H1 (cell line): ENCODE results near the gene SPATA31C2. TPM values are rescaled to one million over a fixed set of nuclear protein-coding genes. Genes with fewer than 3 reads are reported as not detected.

Experiments
- CTCF ChIA-PET: fragments of 300-600 bp; sonication (Branson Sonifier 250); formaldehyde crosslinking; loops from one replicate; lab custom pipeline; 2021; ENCODE audit not compliant: partially characterized antibody; lab: Charles Lee
- POLR2A ChIA-PET: fragments of 300-600 bp; sonication (Branson Sonifier 250); formaldehyde crosslinking; loops from one replicate; lab custom pipeline; 2021; ENCODE audit warnings: inconsistent platforms; ENCODE audit not compliant: partially characterized antibody; lab: Charles Lee
- DNase-seq, 2 experiments: peaks; one replicate each; pipeline versions ENCODE4 v3.0.0 to v3.0.0-alpha.2; 2010 to 2022; ENCODE audit warnings: low spot score in 2 of 2, low read depth in 1 of 2, mixed read lengths in 1 of 2
- FAIRE-seq: peaks from 2 replicates; lab custom pipeline; 2011; peaks lifted over from hg19 to GRCh38; lab: Jason Lieb, UNC
- H2AFZ ChIP-seq: 2 replicates; pipeline ENCODE4 v1.8.1; 2012; ENCODE audit warnings: low read length, inconsistent platforms
- H2AK5ac ChIP-seq: 2 replicates; pipeline ENCODE4 v1.6.1; 2013; ENCODE audit warnings: low read depth, low read length
- H2BK120ac ChIP-seq: replicated peaks from 2 replicates; pipeline ENCODE3; 2013; ENCODE audit warnings: low read depth, low read length, inconsistent platforms
- H2BK12ac ChIP-seq: 2 replicates; pipeline ENCODE4 v1.6.1; 2013; ENCODE audit warnings: low read depth, low read length
- H2BK15ac ChIP-seq: 2 replicates; pipeline ENCODE4 v1.6.1; 2013; ENCODE audit warnings: low read length
- H2BK20ac ChIP-seq: 2 replicates; pipeline ENCODE4 v1.6.1; 2013; ENCODE audit warnings: low read length
- H2BK5ac ChIP-seq: 2 replicates; pipeline ENCODE4 v1.6.1; 2013; ENCODE audit warnings: low read depth, low read length
- H3K14ac ChIP-seq: 2 replicates; pipeline ENCODE4 v1.6.1; 2013; ENCODE audit warnings: inconsistent platforms; ENCODE audit not compliant: insufficient read length
- H3K18ac ChIP-seq: 2 replicates; pipeline ENCODE4 v1.6.1; 2013; ENCODE audit warnings: low read length; ENCODE audit errors: extremely low read depth
- H3K23ac ChIP-seq: 2 replicates; pipeline ENCODE4 v1.6.1; 2013; ENCODE audit warnings: inconsistent platforms; ENCODE audit not compliant: insufficient read length
- H3K23me2 ChIP-seq: 2 replicates; pipeline ENCODE4 v1.6.1; 2013; ENCODE audit warnings: low read depth, low read length
- H3K27ac ChIP-seq: 2 replicates; pipeline ENCODE4 v1.6.1; 2011; ENCODE audit warnings: low read depth, low read length, inconsistent platforms
- H3K27me3 ChIP-seq, 4 experiments: replicated peaks in 1 of 4; 1 replicate in 1 of 4; 2 replicates in 3 of 4; pipeline versions ENCODE4 v1.6.1 to v1.8.1; 2011 to 2013; ENCODE audit warnings: low read length in 3 of 4, mild to moderate bottlenecking in 3 of 4, inconsistent platforms in 2 of 4, mixed read lengths in 2 of 4, moderate library complexity in 1 of 4; ENCODE audit not compliant: control insufficient read depth in 3 of 4, insufficient read depth in 3 of 4; ENCODE audit errors: extremely low read depth in 1 of 4
- H3K36me3 ChIP-seq, 4 experiments: 2 replicates each; pipeline versions ENCODE4 v1.6.1 to v1.8.1; 2011 to 2013; ENCODE audit warnings: mild to moderate bottlenecking in 4 of 4, low read length in 3 of 4, moderate library complexity in 2 of 4, control low read depth in 1 of 4, inconsistent platforms in 1 of 4; ENCODE audit not compliant: insufficient read depth in 4 of 4, control insufficient read depth in 2 of 4
- H3K4ac ChIP-seq: replicated peaks from 2 replicates; pipeline ENCODE3; 2013; ENCODE audit warnings: low read length, low read depth, mixed read lengths, inconsistent platforms; ENCODE audit not compliant: insufficient read length
- H3K4me1 ChIP-seq, 4 experiments: replicated peaks in 1 of 4; 1 replicate in 1 of 4; 2 replicates in 3 of 4; pipeline versions ENCODE4 v1.6.1 to v1.8.1; 2011 to 2013; ENCODE audit warnings: low read length in 3 of 4, inconsistent platforms in 2 of 4, mixed read lengths in 1 of 4; ENCODE audit not compliant: insufficient read depth in 4 of 4, control insufficient read depth in 3 of 4
- H3K4me2 ChIP-seq, 2 experiments: 2 replicates each; pipeline versions ENCODE4 v1.6.1 to v1.8.1; 2011 to 2013; ENCODE audit warnings: low read depth in 2 of 2, low read length in 2 of 2, control low read depth in 1 of 2, inconsistent platforms in 1 of 2, mild to moderate bottlenecking in 1 of 2; ENCODE audit not compliant: insufficient read depth in 1 of 2
- H3K4me3 ChIP-seq, 4 experiments: fragments of 200-600, 300-600 bp in 1 of 4; sonication (generic), shearing (Covaris generic), sonication (Bioruptor Twin) in 1 of 4; 2 replicates each; pipeline versions ENCODE4 v1.5.1 to v1.8.1; 2011 to 2016; ENCODE audit warnings: low read length in 4 of 4, low read depth in 3 of 4, control low read depth in 2 of 4, inconsistent platforms in 2 of 4, mild to moderate bottlenecking in 2 of 4, mixed read lengths in 1 of 4, moderate library complexity in 1 of 4; ENCODE audit not compliant: insufficient read depth in 2 of 4; ENCODE audit errors: extremely low read depth in 1 of 4
- H3K56ac ChIP-seq: replicated peaks from 2 replicates; pipeline ENCODE3; 2013; ENCODE audit warnings: low read depth, mild to moderate bottlenecking, mixed read lengths, low read length, inconsistent platforms; ENCODE audit not compliant: insufficient read length
- H3K79me1 ChIP-seq: 2 replicates; pipeline ENCODE4 v1.6.1; 2013; ENCODE audit warnings: low read depth, low read length, control low read depth
- H3K79me2 ChIP-seq, 2 experiments: 2 replicates each; pipeline versions ENCODE4 v1.6.1 to v1.8.1; 2012 to 2013; ENCODE audit warnings: low read length in 2 of 2, mild to moderate bottlenecking in 2 of 2, inconsistent platforms in 1 of 2; ENCODE audit not compliant: insufficient read depth in 2 of 2, control insufficient read depth in 1 of 2
- H3K9ac ChIP-seq, 4 experiments: replicated peaks in 1 of 4; 1 replicate in 1 of 4; 2 replicates in 3 of 4; pipeline versions ENCODE4 v1.6.1 to v1.8.1; 2011 to 2013; ENCODE audit warnings: low read depth in 3 of 4, low read length in 3 of 4, control low read depth in 2 of 4, mild to moderate bottlenecking in 2 of 4, moderate library complexity in 2 of 4, inconsistent platforms in 1 of 4; ENCODE audit errors: extremely low read depth in 1 of 4
- H3K9me3 ChIP-seq, 2 experiments: 2 replicates each; pipeline versions ENCODE4 v1.6.1 to v1.8.1; 2012 to 2013; ENCODE audit warnings: mild to moderate bottlenecking in 2 of 2, moderate library complexity in 2 of 2, control low read depth in 1 of 2, inconsistent platforms in 1 of 2, low read depth in 1 of 2, low read length in 1 of 2, mixed read lengths in 1 of 2; ENCODE audit not compliant: insufficient read depth in 2 of 2
- H4K20me1 ChIP-seq, 2 experiments: replicated peaks in 1 of 2; 2 replicates each; pipeline versions ENCODE3 to v1.8.1; 2011 to 2013; ENCODE audit warnings: inconsistent platforms in 2 of 2, low read length in 2 of 2, mild to moderate bottlenecking in 1 of 2; ENCODE audit not compliant: insufficient read depth in 2 of 2, control insufficient read depth in 1 of 2
- H4K5ac ChIP-seq: 2 replicates; pipeline ENCODE4 v1.6.1; 2013; ENCODE audit warnings: low read length, low read depth, mixed read lengths, inconsistent platforms; ENCODE audit not compliant: insufficient read length
- H4K8ac ChIP-seq: 2 replicates; pipeline ENCODE4 v1.8.0; 2013; ENCODE audit warnings: mild to moderate bottlenecking, moderate library complexity, low read length, inconsistent platforms; ENCODE audit not compliant: insufficient read depth; ENCODE audit errors: extremely low read depth
- H4K91ac ChIP-seq: replicated peaks from 2 replicates; pipeline ENCODE3; 2013; ENCODE audit warnings: low read length, mixed read lengths, inconsistent platforms; ENCODE audit not compliant: insufficient read length
- EP300 ChIP-seq, 2 experiments: IDR thresholded peaks; 1 replicate in 1 of 2; 2 replicates in 1 of 2; pipeline ENCODE4 v1.6.1; 2011 to 2012; ENCODE audit warnings: low read depth in 2 of 2, low read length in 2 of 2, mild to moderate bottlenecking in 2 of 2, borderline replicate concordance in 1 of 2, inconsistent platforms in 1 of 2, moderate library complexity in 1 of 2
- GTF2F1 ChIP-seq: IDR thresholded peaks from 2 replicates; pipeline ENCODE4 v1.6.1; 2012; ENCODE audit warnings: low read depth, low read length, improper control_type of control experiment, borderline replicate concordance
- NRF1 ChIP-seq: IDR thresholded peaks from 2 replicates; pipeline ENCODE4 v1.6.1; 2011; ENCODE audit warnings: mild to moderate bottlenecking, low read depth, low read length, improper control_type of control experiment
- PHF8 ChIP-seq: fragments of 200-600 bp; sonication (generic); conservative IDR thresholded peaks from 2 replicates; pipeline ENCODE4 v1.7.1; 2012; ENCODE audit warnings: low read depth, mild to moderate bottlenecking, inconsistent platforms, low read length, moderate library complexity
- SRF ChIP-seq: IDR thresholded peaks from 2 replicates; pipeline ENCODE4 v1.6.1; 2011; ENCODE audit warnings: mild to moderate bottlenecking, low read depth, low read length, moderate library complexity
- SUZ12 ChIP-seq: fragments of 200-600 bp; sonication (generic); IDR thresholded peaks from 2 replicates; pipeline ENCODE4 v1.6.1; 2012; ENCODE audit warnings: mild to moderate bottlenecking, inconsistent platforms, low read length, moderate library complexity, mixed read lengths
- WGBS, 2 experiments: shearing (Covaris generic) in 1 of 2; methylation state at CpG; one replicate each; pipeline versions ENCODE4 v1.1.6 to v1.1.7; 2013 to 2015; ENCODE audit warnings: low lambda C conversion rate in 2 of 2, mixed read lengths in 2 of 2, inconsistent platforms in 1 of 2, low coverage in 1 of 2, missing lambda C conversion rate in 1 of 2; ENCODE audit not compliant: insufficient replicate concordance in 2 of 2, insufficient coverage in 1 of 2, insufficient read length in 1 of 2; ENCODE audit errors: extremely low coverage in 1 of 2, missing lambda C conversion rate in 1 of 2; 5-methylcytosine and 5-hydroxymethylcytosine counted together
- polyA plus RNA-seq, 7 experiments: library from polyadenylated mRNA; depleted of rRNA in 3 of 7; stranded (reverse) in 5 of 7; unstranded in 2 of 7; fragments of >200 nt in 5 of 7; fragments of 200-250 nt in 2 of 7; gene quantifications; 1 replicate in 5 of 7; 2 replicates in 1 of 7; 4 replicates in 1 of 7; pipeline versions ENCODE4 v1.2.1 to v1.2.3, GENCODE V29; 2011 to 2013; ENCODE audit warnings: missing spikeins in 2 of 7, mixed read lengths in 2 of 7
- total RNA-seq: library from RNA; stranded (reverse); fragmentation: NEBNext Ultra II Directional; extraction: Animal tissue kit (Norgen Biotek cat#: 25700); gene quantifications from 2 replicates; pipeline ENCODE4 v1.2.1, GENCODE V29; 2021
- TF ChIP-seq, protein P1 (sequence below): IDR thresholded peaks from 2 replicates; pipeline ENCODE4 v1.6.1; 2012; ENCODE audit warnings: low read length, inconsistent platforms

SPATA31C2 gene
- total and polyA plus RNA-seq, 2 of the 8 experiments (the other 6 are each of a cell fraction or from before 2014, with no cell fraction given), result 0.17 to 0.20 TPM

DNA sequence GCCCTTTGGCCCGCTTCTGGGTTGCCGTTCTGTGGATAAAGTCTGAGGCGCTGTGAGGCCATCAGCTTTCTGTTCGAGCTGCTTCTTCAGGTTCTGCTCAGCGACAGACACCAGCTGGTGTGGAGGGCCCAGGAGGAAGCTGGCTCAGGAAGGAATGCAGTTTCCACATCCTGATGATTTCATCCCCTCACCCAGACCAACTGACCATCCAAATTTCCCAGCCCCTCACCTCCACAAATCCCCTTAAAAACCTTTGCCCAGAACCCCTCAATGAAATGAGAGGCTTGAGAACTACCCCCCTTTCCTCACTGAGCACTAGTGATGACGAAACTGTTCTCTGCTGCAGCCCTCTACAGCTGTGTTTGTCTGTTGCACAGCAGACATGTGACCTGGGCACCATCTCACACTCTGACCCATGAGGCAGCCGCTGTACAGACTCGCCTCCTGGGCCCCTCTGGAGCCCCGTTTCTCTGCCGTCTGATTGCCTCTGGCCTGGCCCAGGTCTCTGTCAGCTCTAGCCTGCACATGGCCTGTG lies 45.4 kb downstream of the SPATA31C2 start:
- H2BK20ac ChIP-seq, result no peak overlapping the region
- FAIRE-seq (no peak), DNase-seq (no peak)
- H4K20me1 ChIP-seq, result no peaks in the 10 kb centered on the region
- no peaks in the 10 kb centered on the region for H3K79me2 ChIP-seq
- H3K27ac ChIP-seq, result no peak overlapping the region
- no peak overlapping the region for H2AK5ac ChIP-seq
- no peak overlapping the region for H4K5ac ChIP-seq
- H3K4ac ChIP-seq, result no peak overlapping the region
- WGBS, 2 experiments, result 88% methylated on average over 10 of the region's 10 CpGs; no CpG with 5 or more reads in 1 of the 2 experiments
- no peak overlapping the region for H2BK15ac ChIP-seq
- H3K9ac ChIP-seq, result no peak overlapping the region
- no peaks in the 10 kb centered on the region for H3K27me3 ChIP-seq
- ChIA-PET POLR2A (interaction anchor here (0.6 to 1.0 kb wide), 2 partner anchors 17 to 372 kb away, joined by 3 read pairs; no protein-coding TSS in a partner anchor), CTCF (interaction anchor here (0.7 to 1.2 kb wide), 3 partner anchors 118 to 899 kb away, joined by 3 to 4 read pairs (median 3); partner anchors contain the start of gene CDK20)
- no peak overlapping the region for H3K23ac ChIP-seq
- H3K56ac ChIP-seq, result no peak overlapping the region
- no peak overlapping the region for H3K14ac ChIP-seq
- H3K18ac ChIP-seq, result no peak overlapping the region
- no peak overlapping the region for H2BK5ac ChIP-seq
- H2BK120ac ChIP-seq, result no peak overlapping the region
- no peaks in the 10 kb centered on the region for H3K9me3 ChIP-seq
- H4K8ac ChIP-seq, result peak overlapping the region; percentile 9; the same call in 1 of the 2 replicates
- H2AFZ ChIP-seq, result peak overlapping the region; percentile 82
- H3K4me2 ChIP-seq, result no peak overlapping the region
- H2BK12ac ChIP-seq, result no peak overlapping the region
- H3K4me1 ChIP-seq, result no peaks in the 10 kb centered on the region; a peak in 1 of 7 replicates
- no peaks in the 10 kb centered on the region for H3K23me2 ChIP-seq
- TF ChIP-seq EP300 (IDR thresholded peaks at IDR 0.05; ENCODE audit: borderline replicate concordance in 1 of 2, low read depth in 2 of 2, low read length in 2 of 2) (no peak), SRF (no peak), SUZ12 (no peak), NRF1 (no peak), PHF8 (no peak), GTF2F1 (no peak)
- TF ChIP-seq, protein P1, sequence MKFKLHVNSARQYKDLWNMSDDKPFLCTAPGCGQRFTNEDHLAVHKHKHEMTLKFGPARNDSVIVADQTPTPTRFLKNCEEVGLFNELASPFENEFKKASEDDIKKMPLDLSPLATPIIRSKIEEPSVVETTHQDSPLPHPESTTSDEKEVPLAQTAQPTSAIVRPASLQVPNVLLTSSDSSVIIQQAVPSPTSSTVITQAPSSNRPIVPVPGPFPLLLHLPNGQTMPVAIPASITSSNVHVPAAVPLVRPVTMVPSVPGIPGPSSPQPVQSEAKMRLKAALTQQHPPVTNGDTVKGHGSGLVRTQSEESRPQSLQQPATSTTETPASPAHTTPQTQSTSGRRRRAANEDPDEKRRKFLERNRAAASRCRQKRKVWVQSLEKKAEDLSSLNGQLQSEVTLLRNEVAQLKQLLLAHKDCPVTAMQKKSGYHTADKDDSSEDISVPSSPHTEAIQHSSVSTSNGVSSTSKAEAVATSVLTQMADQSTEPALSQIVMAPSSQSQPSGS, result no peak
- no peak overlapping the region for H3K4me3 ChIP-seq
- no peaks in the 10 kb centered on the region for H3K36me3 ChIP-seq
- no peaks in the 10 kb centered on the region for H3K79me1 ChIP-seq
- no peak overlapping the region for H4K91ac ChIP-seq
